Stomach smooth muscle (tissue), 2 donors: ENCODE data around the gene TEPSIN.

Source experiments
- H3K27ac ChIP-seq: one replicate; pipeline ENCODE4 v1.7.0; 2013; ENCODE audit warnings: mild to moderate bottlenecking, low read length, inconsistent platforms
- H3K27me3 ChIP-seq, 2 donors: one replicate each; pipeline ENCODE4 v1.7.0; 2013; ENCODE audit warnings: low read length in 2 of 2; ENCODE audit not compliant: insufficient read depth in 2 of 2, control insufficient read depth in 1 of 2
- H3K36me3 ChIP-seq, 2 donors: one replicate each; pipeline ENCODE4 v1.7.0; 2013; ENCODE audit warnings: low read length in 2 of 2; ENCODE audit not compliant: control insufficient read depth in 2 of 2, insufficient read depth in 2 of 2
- H3K4me1 ChIP-seq: one replicate; pipeline ENCODE4 v1.7.0; 2013; ENCODE audit warnings: low read length; ENCODE audit not compliant: control insufficient read depth, insufficient read depth
- H3K4me3 ChIP-seq, 2 donors: one replicate each; pipeline ENCODE4 v1.7.0; 2013; ENCODE audit warnings: low read length in 2 of 2
- H3K9ac ChIP-seq, 2 donors: one replicate each; pipeline ENCODE4 v1.7.0; 2013; ENCODE audit warnings: low read length in 2 of 2, mild to moderate bottlenecking in 1 of 2
- H3K9me3 ChIP-seq, 2 donors: one replicate each; pipeline ENCODE4 v1.7.0; 2013; ENCODE audit warnings: low read length in 2 of 2; ENCODE audit not compliant: control insufficient read depth in 2 of 2
- donor health status: healthy.
- donor health status: Pancreatic carcinoma.

TEPSIN gene

DNA sequence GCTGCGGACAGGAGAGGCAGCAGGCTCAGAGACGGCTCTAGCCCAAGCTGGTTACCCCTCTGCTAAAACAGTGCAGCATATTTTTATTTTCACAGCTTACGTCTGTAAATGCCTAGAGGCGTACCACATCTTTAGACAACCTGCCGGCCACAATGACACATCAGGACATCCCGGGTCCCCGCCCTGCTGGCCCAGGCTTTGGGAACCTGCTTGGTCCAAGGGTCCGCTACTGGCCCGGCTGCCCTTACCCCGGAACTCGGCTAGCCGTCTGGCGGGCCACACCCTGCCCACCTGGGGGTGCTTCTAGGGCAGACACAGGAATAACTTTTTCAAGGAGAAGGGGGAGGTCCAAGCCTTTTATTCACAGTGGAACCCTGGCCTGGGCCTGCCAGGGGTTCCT, 20.4 kb downstream of the TEPSIN start:
- no peak overlapping the region for H3K4me3 ChIP-seq
- H3K9me3 ChIP-seq, result no peaks in the 10 kb centered on the region
- H3K27ac ChIP-seq, result no peak overlapping the region
- peaks cover 0 to 3% of the 10 kb centered on the region in 2 donors for H3K36me3 ChIP-seq
- no peak overlapping the region for H3K9ac ChIP-seq
- no peaks in the 10 kb centered on the region for H3K27me3 ChIP-seq
- peaks cover 19% of the 10 kb centered on the region for H3K4me1 ChIP-seq

DNA sequence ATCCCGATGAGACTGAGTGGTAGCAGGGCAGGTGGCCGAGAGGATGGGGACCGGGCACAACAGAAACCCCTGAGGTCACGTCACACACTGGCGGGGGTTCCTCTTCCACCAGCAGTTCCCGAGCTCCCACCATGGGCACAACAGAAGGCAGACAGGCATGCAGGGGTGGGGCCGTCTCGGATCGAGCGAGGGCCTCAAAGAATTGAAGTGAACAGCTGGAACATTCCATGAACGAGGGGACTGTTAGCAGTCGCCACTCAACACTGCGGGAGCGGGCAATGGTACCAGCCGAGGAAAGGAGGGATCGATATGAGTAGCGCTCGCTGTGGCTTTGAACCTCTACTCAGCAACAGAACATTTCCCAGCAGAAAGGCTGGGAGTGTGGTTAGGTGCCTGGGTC, 21.4 kb downstream of the TEPSIN start:
- Histone ChIP-seq H3K4me1 (peaks cover 12% of the 10 kb centered on the region), H3K9me3 (no peaks in the 10 kb centered on the region), H3K27ac (no peak overlapping the region), H3K4me3 (no peak overlapping the region), H3K9ac (no peak overlapping the region), H3K27me3 (no peaks in the 10 kb centered on the region), H3K36me3 (peaks cover 0 to 3% of the 10 kb centered on the region in 2 donors)

DNA sequence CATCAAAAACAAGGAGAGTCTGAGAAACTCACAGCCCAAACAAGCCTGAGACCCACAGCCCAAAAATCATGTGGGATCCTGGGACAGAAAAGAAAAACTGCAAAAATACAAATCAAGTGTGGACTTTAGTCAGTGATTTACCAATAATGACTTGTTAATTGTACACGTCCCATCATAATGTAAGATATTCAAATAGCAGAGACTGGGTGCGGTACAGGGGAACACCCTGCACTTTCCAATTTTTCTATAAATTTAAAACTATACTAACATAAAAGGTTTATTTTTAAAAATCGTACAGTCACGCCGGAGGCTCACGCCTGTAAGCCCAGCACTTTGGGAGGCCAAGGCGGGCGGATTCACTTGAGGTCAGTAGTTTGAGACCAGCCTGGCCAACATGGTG, 24.9 kb downstream of the TEPSIN start:
- H3K27ac ChIP-seq, result no peak overlapping the region
- no peaks in the 10 kb centered on the region for H3K9me3 ChIP-seq
- no peak overlapping the region for H3K4me3 ChIP-seq
- H3K36me3 ChIP-seq, result peaks cover 0 to 3% of the 10 kb centered on the region in 2 donors
- H3K27me3 ChIP-seq, result no peaks in the 10 kb centered on the region
- no peak overlapping the region for H3K9ac ChIP-seq
- H3K4me1 ChIP-seq, result no peaks in the 10 kb centered on the region

DNA sequence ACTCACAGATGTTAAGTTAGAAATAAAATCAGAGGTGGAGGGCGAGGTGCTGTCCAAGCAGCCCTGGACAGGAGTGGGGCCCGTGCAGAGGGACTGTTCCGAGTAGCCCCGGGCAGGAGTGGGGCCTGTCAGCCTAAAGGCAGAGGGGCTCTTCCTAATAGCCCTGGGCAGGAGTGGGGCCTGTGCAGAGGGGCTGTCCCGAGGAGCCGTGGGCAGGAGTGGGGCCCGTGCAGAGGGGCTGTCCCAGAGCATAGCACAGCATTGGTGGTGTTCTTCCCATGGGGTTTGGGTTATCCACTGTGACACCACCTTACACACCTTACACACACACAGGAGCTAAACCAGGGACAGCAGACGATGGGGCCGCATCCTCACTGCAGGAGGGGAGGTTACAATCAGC, 26.5 kb downstream of the TEPSIN start:
- H3K9me3 ChIP-seq, result no peaks in the 10 kb centered on the region
- H3K4me3 ChIP-seq, result no peak overlapping the region
- H3K4me1 ChIP-seq, result no peaks in the 10 kb centered on the region
- H3K36me3 ChIP-seq, result peaks cover 0 to 3% of the 10 kb centered on the region in 2 donors
- H3K27me3 ChIP-seq, result no peaks in the 10 kb centered on the region
- H3K27ac ChIP-seq, result no peak overlapping the region
- H3K9ac ChIP-seq, result no peak overlapping the region

DNA sequence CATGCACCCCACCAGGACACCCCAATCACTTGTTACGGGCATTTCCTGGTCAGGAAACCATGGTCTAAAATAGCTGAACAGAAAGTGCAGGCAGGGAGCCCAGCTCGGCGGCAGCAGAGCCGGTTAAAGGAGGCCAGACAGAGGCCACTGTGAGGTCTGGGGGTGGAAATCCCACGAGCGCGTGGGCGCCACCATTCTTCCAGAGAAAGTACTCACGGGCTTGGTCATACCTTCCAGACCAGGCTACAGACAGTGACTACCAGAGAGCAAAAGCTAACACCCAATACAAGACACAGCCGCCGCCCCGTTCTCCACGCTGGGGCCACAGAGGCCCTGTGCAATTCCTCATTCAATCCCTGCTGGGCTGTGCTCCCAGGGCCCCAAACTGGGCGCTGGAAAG, 28.0 kb downstream of the TEPSIN start:
- Histone ChIP-seq H3K27me3 (no peaks in the 10 kb centered on the region), H3K9me3 (no peaks in the 10 kb centered on the region), H3K36me3 (no peaks in the 10 kb centered on the region), H3K4me3 (no peak overlapping the region), H3K27ac (no peak overlapping the region), H3K4me1 (no peaks in the 10 kb centered on the region), H3K9ac (no peak overlapping the region)

DNA sequence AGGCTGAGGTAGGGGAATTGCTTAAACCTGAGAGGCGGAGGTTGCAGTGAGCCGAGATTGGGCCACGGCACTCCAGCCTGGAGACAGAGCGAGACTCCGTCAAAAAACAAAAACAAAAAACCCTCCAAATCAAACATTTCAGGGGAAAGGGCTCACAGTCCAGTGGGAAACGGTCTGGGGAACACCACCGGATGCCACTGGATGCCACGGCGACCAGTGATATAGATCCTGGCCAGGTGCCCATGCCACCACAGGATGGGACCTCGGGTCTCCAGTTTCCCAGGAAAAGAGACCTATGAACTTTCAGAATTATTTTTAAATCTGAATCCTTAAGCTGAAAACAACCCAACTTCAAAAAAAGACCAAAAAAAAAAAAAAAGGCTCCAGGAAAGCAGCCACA, 28.4 kb downstream of the TEPSIN start:
- H3K9me3 ChIP-seq, result no peaks in the 10 kb centered on the region
- no peaks in the 10 kb centered on the region for H3K36me3 ChIP-seq
- H3K4me3 ChIP-seq, result no peak overlapping the region
- no peaks in the 10 kb centered on the region for H3K27me3 ChIP-seq
- H3K9ac ChIP-seq, result no peak overlapping the region
- H3K27ac ChIP-seq, result no peak overlapping the region
- H3K4me1 ChIP-seq, result no peaks in the 10 kb centered on the region

DNA sequence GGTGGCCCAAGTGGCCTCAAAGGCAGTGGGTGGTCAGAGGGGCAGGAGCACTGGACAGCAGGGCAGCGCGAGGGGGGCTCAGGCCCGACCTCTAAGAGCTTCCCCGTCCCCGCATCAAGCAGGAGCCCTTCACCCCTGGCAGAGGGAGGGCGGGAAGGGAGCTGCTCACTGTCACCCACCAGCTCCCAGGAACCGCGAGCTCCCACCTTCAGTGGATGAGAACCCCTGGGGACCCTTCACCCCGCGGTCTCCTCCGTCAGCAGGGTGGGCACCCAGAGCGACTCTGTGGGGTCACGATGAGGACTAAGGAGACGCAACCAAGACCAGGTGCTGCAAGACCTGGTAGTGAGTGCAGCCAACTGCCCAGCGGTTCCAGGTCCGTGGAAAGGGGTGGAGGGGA, 29.7 kb downstream of the TEPSIN start:
- Histone ChIP-seq H3K9ac (no peak overlapping the region), H3K4me3 (no peak overlapping the region), H3K36me3 (no peaks in the 10 kb centered on the region), H3K4me1 (no peaks in the 10 kb centered on the region), H3K27me3 (no peaks in the 10 kb centered on the region), H3K27ac (no peak overlapping the region), H3K9me3 (no peaks in the 10 kb centered on the region)

DNA sequence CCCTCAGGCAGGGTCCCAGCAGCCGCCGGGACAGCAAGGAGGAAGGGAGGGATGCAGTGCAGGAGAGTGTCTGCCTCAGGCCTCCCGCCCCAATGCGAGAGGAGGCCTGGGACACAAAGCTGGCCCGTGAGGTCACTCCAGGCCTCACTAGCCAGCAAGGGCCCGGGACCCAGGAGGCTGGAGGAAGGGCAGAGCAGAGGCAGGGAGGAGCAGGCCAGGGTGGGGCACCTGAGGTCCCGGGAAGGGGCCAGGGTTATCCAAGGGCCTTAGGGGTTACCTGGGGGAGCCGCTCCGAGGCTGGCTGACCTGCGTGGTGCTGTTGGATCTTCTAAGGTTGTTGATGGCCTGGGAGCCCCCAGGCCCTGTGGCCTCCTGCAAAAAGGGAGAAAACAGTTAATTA, 30.2 kb downstream of the TEPSIN start:
- no peaks in the 10 kb centered on the region for H3K9me3 ChIP-seq
- no peak overlapping the region for H3K9ac ChIP-seq
- no peaks in the 10 kb centered on the region for H3K4me1 ChIP-seq
- no peak overlapping the region for H3K27ac ChIP-seq
- H3K36me3 ChIP-seq, result no peaks in the 10 kb centered on the region
- H3K4me3 ChIP-seq, result no peak overlapping the region
- no peaks in the 10 kb centered on the region for H3K27me3 ChIP-seq

DNA sequence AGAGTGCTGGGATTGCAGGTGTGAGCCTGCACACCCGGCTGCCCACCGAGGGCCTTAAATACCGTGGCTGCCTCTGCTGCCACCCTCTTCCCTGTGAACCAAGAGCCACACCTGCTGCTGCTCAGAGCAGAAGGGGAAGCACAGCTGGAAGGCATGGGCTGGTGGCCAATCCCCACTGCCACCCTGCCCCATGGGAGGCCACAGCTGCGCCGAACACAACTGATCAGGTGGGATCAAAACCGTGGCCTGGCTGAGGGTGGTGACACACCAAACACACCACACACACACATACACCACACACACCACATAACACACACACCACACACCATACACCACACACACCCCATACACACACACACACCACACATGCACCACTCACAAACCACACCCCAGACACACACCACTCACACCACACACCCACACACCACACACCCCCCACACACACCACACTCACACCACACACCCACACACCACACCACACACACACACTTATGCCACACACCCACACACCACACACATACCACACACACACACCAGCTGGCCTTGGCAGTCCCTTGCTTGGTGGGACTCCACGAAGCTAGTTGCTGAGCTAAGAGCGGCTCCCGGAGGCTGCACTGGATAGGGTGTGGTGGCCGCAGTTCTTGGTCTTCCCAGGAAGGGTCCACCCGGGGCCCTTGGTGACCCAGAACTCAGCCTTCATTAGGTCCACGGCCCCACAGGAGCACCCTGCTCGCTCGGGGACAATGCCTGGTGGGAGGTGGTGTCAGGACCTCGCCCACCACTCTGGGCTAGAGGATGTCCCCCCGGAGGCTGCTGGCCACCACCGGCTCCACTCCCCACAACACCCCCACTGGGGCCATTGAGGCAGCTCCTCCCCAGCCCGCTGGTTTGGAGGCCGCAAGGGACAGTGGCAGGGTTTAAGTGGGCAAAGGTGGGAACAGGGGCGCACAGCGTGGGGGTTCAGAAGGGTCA, 31.0 kb downstream of the TEPSIN start:
- H3K9ac ChIP-seq, result no peak overlapping the region
- no peak overlapping the region for H3K27ac ChIP-seq
- H3K4me3 ChIP-seq, result no peak overlapping the region
- H3K36me3 ChIP-seq, result no peaks in the 10 kb centered on the region
- no peaks in the 10 kb centered on the region for H3K4me1 ChIP-seq
- H3K9me3 ChIP-seq, result no peaks in the 10 kb centered on the region
- no peaks in the 10 kb centered on the region for H3K27me3 ChIP-seq

DNA sequence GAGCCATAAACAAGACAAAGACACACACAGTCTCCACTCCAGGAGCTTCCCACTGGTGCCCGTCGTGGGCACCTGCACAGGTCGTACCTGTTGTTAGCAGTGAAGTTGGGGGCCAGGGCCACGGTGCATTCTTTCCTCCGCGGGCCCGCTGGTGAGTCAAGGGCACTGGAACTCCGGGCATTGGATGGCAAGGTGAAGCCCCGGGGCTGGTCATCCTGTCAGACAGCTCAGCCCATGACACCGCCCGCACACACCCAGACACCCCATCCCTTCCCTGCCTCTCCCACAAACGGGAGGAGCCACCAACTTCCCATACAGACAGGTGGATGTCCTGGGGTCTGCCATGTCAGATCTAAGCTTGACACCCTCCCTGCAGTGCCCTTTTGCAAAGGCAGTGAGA, 32.2 kb downstream of the TEPSIN start:
- H3K27ac ChIP-seq, result no peak overlapping the region
- H3K9me3 ChIP-seq, result no peaks in the 10 kb centered on the region
- no peaks in the 10 kb centered on the region for H3K4me1 ChIP-seq
- H3K9ac ChIP-seq, result no peak overlapping the region
- H3K4me3 ChIP-seq, result no peak overlapping the region
- H3K36me3 ChIP-seq, result no peaks in the 10 kb centered on the region
- H3K27me3 ChIP-seq, result no peaks in the 10 kb centered on the region

DNA sequence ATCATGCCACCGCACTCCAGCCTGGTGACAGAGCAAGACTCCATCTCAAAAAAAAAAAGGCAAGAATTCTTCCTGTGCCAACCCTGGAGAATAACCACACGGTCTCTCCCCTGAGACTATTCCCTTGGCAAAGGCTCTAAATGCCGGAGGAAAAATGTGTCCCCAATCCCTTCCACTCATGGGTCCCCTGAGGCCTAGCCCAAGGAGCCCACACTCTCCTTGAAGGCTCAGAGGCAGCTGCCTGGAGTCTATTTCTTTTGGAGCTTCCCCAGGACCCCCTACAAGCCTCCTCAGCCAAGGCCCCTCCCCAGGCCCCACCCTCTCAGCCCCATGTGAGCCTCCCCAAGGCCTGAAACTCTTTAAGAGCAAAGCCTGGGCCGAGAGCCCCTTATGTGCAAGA, 32.7 kb downstream of the TEPSIN start:
- Histone ChIP-seq H3K9me3 (no peaks in the 10 kb centered on the region), H3K36me3 (no peaks in the 10 kb centered on the region), H3K27ac (no peak overlapping the region), H3K27me3 (no peaks in the 10 kb centered on the region), H3K4me1 (no peaks in the 10 kb centered on the region), H3K9ac (no peak overlapping the region), H3K4me3 (no peak overlapping the region)
